Right lung (tissue), 5 donors: Measurements from ENCODE around the gene RNU2-1. TPM values are rescaled to one million over a fixed set of nuclear protein-coding genes. Genes with fewer than 3 reads are reported as not detected.
"Not testable (repeated sequence)": the region's sequence is repeated elsewhere in the genome, so short reads cannot be mapped to it uniquely, and the experiment has no call there.

ENCODE experiments used
- DNase-seq, 2 donors: peaks; one replicate each; pipeline ENCODE4 v3.0.0-alpha.2; 2013
- polyA plus RNA-seq, 5 donors: library from polyadenylated mRNA; unstranded; fragments of 120-200 nt; gene quantifications; one replicate each; pipeline versions ENCODE4 v1.2.1 to v1.2.3, GENCODE V29; 2013; ENCODE audit warnings: inconsistent platforms in 1 of 5, low replicate concordance in 1 of 5; ENCODE audit not compliant: insufficient read length in 5 of 5, insufficient read depth in 1 of 5

Gene RNU2-1
- polyA plus RNA-seq, 5 donors: 0.67 to 1.5 (median 1.2) TPM; not detected in 2

- no peak for DNase-seq
These were observed 16.8 kb downstream of the RNU2-1 start for GRCh38 chr17:43216762-43217613.

GRCh38 chr17:43216369-43216761 lies 17.4 kb downstream of the RNU2-1 start:
- DNase-seq: no peak

GRCh38 chr17:43215341-43215740 lies 18.4 kb downstream of the RNU2-1 start:
- DNase-seq: no peak

GRCh38 chr17:43213545-43213944 lies 20.2 kb downstream of the RNU2-1 start:
- DNase-seq: no peak

- no peak for DNase-seq
These were observed 20.9 kb downstream of the RNU2-1 start for GRCh38 chr17:43212641-43213490.

GRCh38 chr17:43211480-43212402 lies 22.0 kb downstream of the RNU2-1 start, which contains the start of gene TMEM106A:
TMEM106A (plus strand) TSS chr17:43211875; CDS start chr17:43213042, 1,167 bp downstream.
- DNase-seq: peak; percentile 91 to 92

- no peak for DNase-seq
These were observed 22.7 kb downstream of the RNU2-1 start for GRCh38 chr17:43211123-43211479.

GRCh38 chr17:43210576-43210975 lies 23.2 kb downstream of the RNU2-1 start:
- no peak for DNase-seq

- not testable (repeated sequence) for DNase-seq
These were observed 30.8 kb downstream of the RNU2-1 start for GRCh38 chr17:43203013-43203412.

- no peak for DNase-seq
These were observed 33.6 kb downstream of the RNU2-1 start for GRCh38 chr17:43200127-43200526.

GRCh38 chr17:43199633-43200032 lies 34.1 kb downstream of the RNU2-1 start:
- DNase-seq: no peak

- DNase-seq: no peak
These were observed 40.5 kb downstream of the RNU2-1 start for GRCh38 chr17:43193251-43193650.

GRCh38 chr17:43186656-43187055 lies 47.1 kb downstream of the RNU2-1 start:
- not testable (repeated sequence) for DNase-seq

- no peak for DNase-seq
These were observed 49.9 kb downstream of the RNU2-1 start for GRCh38 chr17:43183921-43184320.

Other genes starting within 250 kb of the RNU2-1 start
- gene RPL27, start 235.6 kb downstream of the RNU2-1 start, polyA plus RNA-seq: 1,000 to 10,000 TPM; 1,519 to 2,134 (median 1,704) TPM
- gene IFI35, start 227.2 kb downstream of the RNU2-1 start, polyA plus RNA-seq: 10 to 100 TPM; 14.6 to 20.5 (median 16.0) TPM
- gene VAT1, start 211.6 kb downstream of the RNU2-1 start, polyA plus RNA-seq: 100 to 1,000 TPM; 105 to 148 (median 128) TPM
- 1 to 10 TPM; 1.6 to 2.2 (median 1.9) TPM for gene RND2, start 208.7 kb downstream of the RNU2-1 start, polyA plus RNA-seq
- gene BRCA1, start 108.6 kb downstream of the RNU2-1 start, polyA plus RNA-seq: 10 to 100 TPM; 10.4 to 24.6 (median 17.4) TPM
- gene NBR1, start 62.8 kb downstream of the RNU2-1 start, polyA plus RNA-seq: 100 to 1,000 TPM in 4 of 5 donors, 10 to 100 TPM in 1; 80.4 to 126 (median 108) TPM
- gene TMEM106A, start 22.1 kb downstream of the RNU2-1 start, polyA plus RNA-seq: 10 to 100 TPM in 4 of 5 donors, 1 to 10 TPM in 1; 9.1 to 12.0 (median 11.0) TPM
- gene CCDC200, start 5.4 kb downstream of the RNU2-1 start, polyA plus RNA-seq: 10 to 100 TPM in 4 of 5 donors, 1 to 10 TPM in 1; 8.8 to 19.9 (median 16.0) TPM
- gene ARL4D, start 165.0 kb upstream of the RNU2-1 start, polyA plus RNA-seq: 10 to 100 TPM in 1 of 5 donors, 1 to 10 TPM in 4; 6.8 to 10.5 (median 9.5) TPM
- 10 to 100 TPM; 37.9 to 44.1 (median 42.4) TPM for gene DHX8, start 250.0 kb upstream of the RNU2-1 start, polyA plus RNA-seq